Activated CD4-positive, alpha-beta T cell treated with anti-CD3 and anti-CD28 coated beads, Interleukin-2, amount 50 U/mL, for 1 hour (primary cell): Measurements from ENCODE around the gene EZR.

Experiments
- DNase-seq: peaks from one replicate; pipeline ENCODE4 v3.0.0-alpha.2; 2020

The EZR gene

GRCh38 chr6:158758941-158759479, 60.2 kb downstream of the EZR start:
- DNase-seq, result no peak

GRCh38 chr6:158758451-158758860, 60.7 kb downstream of the EZR start:
- no peak for DNase-seq

GRCh38 chr6:158757753-158758090, 61.4 kb downstream of the EZR start:
- DNase-seq, result no peak

GRCh38 chr6:158756977-158757752, 62.0 kb downstream of the EZR start:
- DNase-seq, result no peak

- no peak for DNase-seq
Observed at GRCh38 chr6:158756126-158756525, 63.0 kb downstream of the EZR start.

GRCh38 chr6:158755636-158756035, 63.5 kb downstream of the EZR start:
- no peak for DNase-seq

GRCh38 chr6:158754738-158755137, 64.4 kb downstream of the EZR start:
- no peak for DNase-seq

GRCh38 chr6:158753811-158754210, 65.4 kb downstream of the EZR start:
- DNase-seq, result no peak

- DNase-seq, result no peak
Observed at GRCh38 chr6:158752613-158753012, 66.6 kb downstream of the EZR start.

GRCh38 chr6:158751921-158752320, 67.2 kb downstream of the EZR start:
- DNase-seq, result no peak

GRCh38 chr6:158751224-158751623, 67.9 kb downstream of the EZR start:
- no peak for DNase-seq

GRCh38 chr6:158744986-158745430, 74.2 kb downstream of the EZR start:
- no peak for DNase-seq

- no peak for DNase-seq
Observed at GRCh38 chr6:158743033-158743651, 76.0 kb downstream of the EZR start.

GRCh38 chr6:158739673-158740072, 79.5 kb downstream of the EZR start:
- no peak for DNase-seq

GRCh38 chr6:158737710-158738615, 81.2 kb downstream of the EZR start:
- DNase-seq, result no peak

GRCh38 chr6:158737082-158737709, 82.0 kb downstream of the EZR start:
- DNase-seq, result no peak

- no peak for DNase-seq
Observed at GRCh38 chr6:158735009-158735408, 84.2 kb downstream of the EZR start.

GRCh38 chr6:158730541-158730907, 88.6 kb downstream of the EZR start:
- DNase-seq, result no peak

GRCh38 chr6:158729906-158730540, 89.1 kb downstream of the EZR start:
- DNase-seq, result no peak

GRCh38 chr6:158725704-158726103, 93.5 kb downstream of the EZR start:
- no peak for DNase-seq

- no peak for DNase-seq
Observed at GRCh38 chr6:158722176-158722729, 96.9 kb downstream of the EZR start.

GRCh38 chr6:158718461-158719046, 100.6 kb downstream of the EZR start:
- no peak for DNase-seq
